Measurements from ENCODE around the gene DIP2C.

GRCh38 chr10:274866-275265 lies 414.6 kb downstream of the DIP2C start:
- no peak for TF ChIP-seq POLR2A (IDR thresholded peaks at IDR 0.05)
- TF ChIP-seq CTCF (IDR thresholded peaks at IDR 0.05) = no peak
